Kidney (tissue), 14 donors: ENCODE measurements around the gene TRRAP. TPM values are rescaled to one million over a fixed set of nuclear protein-coding genes. Genes with fewer than 3 reads are reported as not detected.

Experiments used
- DNase-seq, 5 donors: peaks; one replicate each; pipeline ENCODE4 v3.0.0-alpha.2; 2013 to 2020
- FAIRE-seq: peaks from 2 replicates; lab custom pipeline; 2012; peaks lifted over from hg19 to GRCh38; lab: Jason Lieb, UNC
- H3K27ac ChIP-seq, 2 donors: one replicate each; pipeline ENCODE4 v1.7.0; 2013; ENCODE audit warnings: low read depth in 2 of 2, low read length in 2 of 2, inconsistent platforms in 1 of 2
- H3K27me3 ChIP-seq: one replicate; pipeline ENCODE4 v1.7.1; 2013; ENCODE audit warnings: low read length, inconsistent platforms; ENCODE audit not compliant: control insufficient read depth, insufficient read depth
- H3K36me3 ChIP-seq, 3 donors: one replicate each; pipeline versions ENCODE4 v1.7.0 to v1.7.1; 2013; ENCODE audit warnings: low read length in 3 of 3, control low read depth in 1 of 3, inconsistent platforms in 1 of 3; ENCODE audit not compliant: insufficient read depth in 3 of 3, control insufficient read depth in 2 of 3
- H3K4me1 ChIP-seq, 3 donors: one replicate each; pipeline versions ENCODE4 v1.7.0 to v1.7.1; 2013; ENCODE audit warnings: low read length in 3 of 3, inconsistent platforms in 1 of 3, low read depth in 1 of 3; ENCODE audit not compliant: control insufficient read depth in 2 of 3, insufficient read depth in 2 of 3
- H3K4me3 ChIP-seq, 3 donors: one replicate each; pipeline versions ENCODE4 v1.7.0 to v1.8.1; 2013; ENCODE audit warnings: low read length in 3 of 3, control low read depth in 1 of 3, inconsistent platforms in 1 of 3
- H3K9ac ChIP-seq, 3 donors: one replicate each; pipeline versions ENCODE4 v1.7.0 to v1.7.1; 2013; ENCODE audit warnings: low read length in 3 of 3, control low read depth in 1 of 3, inconsistent platforms in 1 of 3
- H3K9me3 ChIP-seq, 3 donors: one replicate each; pipeline versions ENCODE4 v1.7.0 to v1.7.1; 2013; ENCODE audit warnings: low read length in 3 of 3, control low read depth in 1 of 3, inconsistent platforms in 1 of 3; ENCODE audit not compliant: control insufficient read depth in 2 of 3, insufficient read depth in 1 of 3
- intact Hi-C: fragments of 100-400 bp; cut with DNase I; formaldehyde crosslinking; loops from one replicate; pipeline ENCODE4 v1.11.1; 2022
- polyA plus RNA-seq: library from polyadenylated mRNA; stranded (reverse); fragments of 350-450 nt; fragmentation: Illumina TruSeq; extraction: RNeasy Lipid Tissue Mini Kit (QIAGEN cat#74804); gene quantifications from one replicate; pipeline ENCODE4 v1.2.3, GENCODE V29; 2014; ENCODE audit warnings: low read depth, low replicate concordance; ENCODE audit not compliant: insufficient read depth
- total RNA-seq: library from RNA; stranded (reverse); fragmentation: NEBNext Ultra II Directional; extraction: Animal tissue kit (Norgen Biotek cat#: 25700); gene quantifications from one replicate; pipeline ENCODE4 v1.2.1, GENCODE V29; 2021
- TF ChIP-seq, protein P1 (sequence below): IDR thresholded peaks from 3 replicates; pipeline ENCODE4 v1.5.1; 2012; ENCODE audit warnings: mild to moderate bottlenecking, moderate library complexity, borderline replicate concordance; ENCODE audit not compliant: insufficient read depth; ENCODE audit errors: extremely low read depth
- donor health status: control.
- donor health status: control.
- donor health status: control.
- donor health status: control.
- donor health status: control.
- donor health status: DM: yes; HTN: yes; CAD: no.
- donor health status: Normal renal cell carcinoma (clear cell type).

The TRRAP gene
- total and polyA plus RNA-seq, 2 donors from 2014 or later: 7.0 to 47.7 TPM

GRCh38 chr7:99039384-99039891, 161.1 kb downstream of the TRRAP start:
- H3K27me3 ChIP-seq: no peaks in the 10 kb centered on the region
- no peaks in the 10 kb centered on the region for H3K9me3 ChIP-seq
- H3K36me3 ChIP-seq: peaks cover 8 to 55% (median 30%) of the 10 kb centered on the region in 3 donors
- DNase-seq (no peak), FAIRE-seq (no peak)
- peaks cover 0 to 7% (median 3%) of the 10 kb centered on the region in 3 donors for H3K4me1 ChIP-seq
- TF ChIP-seq, protein P1, sequence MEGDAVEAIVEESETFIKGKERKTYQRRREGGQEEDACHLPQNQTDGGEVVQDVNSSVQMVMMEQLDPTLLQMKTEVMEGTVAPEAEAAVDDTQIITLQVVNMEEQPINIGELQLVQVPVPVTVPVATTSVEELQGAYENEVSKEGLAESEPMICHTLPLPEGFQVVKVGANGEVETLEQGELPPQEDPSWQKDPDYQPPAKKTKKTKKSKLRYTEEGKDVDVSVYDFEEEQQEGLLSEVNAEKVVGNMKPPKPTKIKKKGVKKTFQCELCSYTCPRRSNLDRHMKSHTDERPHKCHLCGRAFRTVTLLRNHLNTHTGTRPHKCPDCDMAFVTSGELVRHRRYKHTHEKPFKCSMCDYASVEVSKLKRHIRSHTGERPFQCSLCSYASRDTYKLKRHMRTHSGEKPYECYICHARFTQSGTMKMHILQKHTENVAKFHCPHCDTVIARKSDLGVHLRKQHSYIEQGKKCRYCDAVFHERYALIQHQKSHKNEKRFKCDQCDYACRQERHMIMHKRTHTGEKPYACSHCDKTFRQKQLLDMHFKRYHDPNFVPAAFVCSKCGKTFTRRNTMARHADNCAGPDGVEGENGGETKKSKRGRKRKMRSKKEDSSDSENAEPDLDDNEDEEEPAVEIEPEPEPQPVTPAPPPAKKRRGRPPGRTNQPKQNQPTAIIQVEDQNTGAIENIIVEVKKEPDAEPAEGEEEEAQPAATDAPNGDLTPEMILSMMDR: no peak
- H3K27ac ChIP-seq: no peak overlapping the region
- H3K9ac ChIP-seq: no peak overlapping the region
- intact Hi-C loops: no loop called here
- no peak overlapping the region for H3K4me3 ChIP-seq

DNA sequence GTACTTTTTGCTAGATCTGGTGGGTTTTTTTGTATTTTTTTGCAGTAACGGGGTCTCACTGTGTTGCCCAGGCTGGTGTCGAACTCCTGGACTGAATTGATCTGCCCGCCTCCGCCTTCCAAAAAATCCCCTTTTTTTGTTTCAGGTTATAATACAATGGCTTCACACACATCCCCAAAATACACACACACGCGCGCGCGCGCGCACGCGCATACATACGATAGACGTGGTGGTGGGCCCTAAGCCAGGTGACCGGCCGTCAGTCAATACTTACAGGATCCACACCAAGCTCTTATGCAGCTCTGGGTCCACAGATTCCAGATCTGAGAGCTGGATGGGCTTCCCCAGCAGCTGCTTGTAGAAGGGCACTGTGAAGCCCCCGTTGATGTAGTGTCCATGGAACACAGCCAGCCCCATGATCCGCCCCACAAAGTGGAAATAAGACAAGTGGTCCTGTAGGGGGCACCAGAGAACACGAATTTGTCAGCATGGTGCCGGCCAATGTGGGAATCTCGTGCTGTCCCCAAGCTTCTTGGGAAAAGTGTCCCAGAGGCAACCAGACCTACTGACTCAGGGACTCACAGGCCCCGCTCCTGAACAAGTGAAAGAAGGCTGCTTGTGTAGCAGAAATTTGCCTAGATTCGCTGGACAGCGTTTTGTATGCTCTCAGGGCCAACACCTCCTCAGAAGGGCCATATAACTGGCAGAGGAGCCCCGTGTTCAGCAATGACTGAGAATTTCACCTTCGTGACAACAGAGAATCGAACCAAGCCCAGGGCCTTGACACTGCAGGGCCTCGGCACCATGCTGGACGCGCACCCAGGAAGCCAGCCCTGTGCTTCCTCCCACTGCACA, 162.0 kb downstream of the TRRAP start:
- FAIRE-seq: no peak
- peak overlapping the region; percentile 9 to 33 for H3K27ac ChIP-seq
- peaks cover 8 to 55% (median 24%) of the 10 kb centered on the region in 3 donors for H3K36me3 ChIP-seq

GRCh38 chr7:99041526-99041925, 163.2 kb downstream of the TRRAP start:
- H3K27me3 ChIP-seq: no peaks in the 10 kb centered on the region

More for the DNA sequence above, 162.0 kb downstream of the TRRAP start:
- TF ChIP-seq, protein P1: peak; percentile 71
- Histone ChIP-seq H3K4me3 (no peak overlapping the region), H3K4me1 (peaks cover 0 to 7% (median 3%) of the 10 kb centered on the region in 3 donors), H3K27me3 (no peaks in the 10 kb centered on the region), H3K9me3 (no peaks in the 10 kb centered on the region), H3K9ac (no peak overlapping the region)
- DNase-seq: peak; percentile 82 to 96 (median 88)
- intact Hi-C loops: loop anchor here (5.0 kb wide), 1 partner anchor 267 kb away; no protein-coding TSS in a partner anchor

More at GRCh38 chr7:99041526-99041925, 163.2 kb downstream of the TRRAP start:
- Histone ChIP-seq H3K9me3 (no peaks in the 10 kb centered on the region), H3K4me3 (no peak overlapping the region), H3K4me1 (peaks cover 0 to 7% (median 3%) of the 10 kb centered on the region in 3 donors), H3K9ac (no peak overlapping the region), H3K27ac (peak overlapping the region in 1 of 2 donors; percentile 2), H3K36me3 (peaks cover 8 to 51% (median 26%) of the 10 kb centered on the region in 3 donors)
- TF ChIP-seq, protein P1: no peak
- intact Hi-C loops: loop anchor here (5.0 kb wide), 1 partner anchor 266 kb away; no protein-coding TSS in a partner anchor
- no peak for FAIRE-seq
- DNase-seq: no peak
